HG03095 (cell line): ENCODE measurements around the gene TTLL10.
"Not testable (repeated sequence)": the region's sequence is repeated elsewhere in the genome, so short reads cannot be mapped to it uniquely, and the experiment has no call there.

Experiments used
- ATAC-seq: cut with Tn5 transposase; IDR thresholded peaks from one replicate; pipeline ENCODE4 v1.9.1; 2021; ENCODE audit warnings: moderate library complexity; ENCODE audit not compliant: unreplicated experiment

The TTLL10 gene

DNA sequence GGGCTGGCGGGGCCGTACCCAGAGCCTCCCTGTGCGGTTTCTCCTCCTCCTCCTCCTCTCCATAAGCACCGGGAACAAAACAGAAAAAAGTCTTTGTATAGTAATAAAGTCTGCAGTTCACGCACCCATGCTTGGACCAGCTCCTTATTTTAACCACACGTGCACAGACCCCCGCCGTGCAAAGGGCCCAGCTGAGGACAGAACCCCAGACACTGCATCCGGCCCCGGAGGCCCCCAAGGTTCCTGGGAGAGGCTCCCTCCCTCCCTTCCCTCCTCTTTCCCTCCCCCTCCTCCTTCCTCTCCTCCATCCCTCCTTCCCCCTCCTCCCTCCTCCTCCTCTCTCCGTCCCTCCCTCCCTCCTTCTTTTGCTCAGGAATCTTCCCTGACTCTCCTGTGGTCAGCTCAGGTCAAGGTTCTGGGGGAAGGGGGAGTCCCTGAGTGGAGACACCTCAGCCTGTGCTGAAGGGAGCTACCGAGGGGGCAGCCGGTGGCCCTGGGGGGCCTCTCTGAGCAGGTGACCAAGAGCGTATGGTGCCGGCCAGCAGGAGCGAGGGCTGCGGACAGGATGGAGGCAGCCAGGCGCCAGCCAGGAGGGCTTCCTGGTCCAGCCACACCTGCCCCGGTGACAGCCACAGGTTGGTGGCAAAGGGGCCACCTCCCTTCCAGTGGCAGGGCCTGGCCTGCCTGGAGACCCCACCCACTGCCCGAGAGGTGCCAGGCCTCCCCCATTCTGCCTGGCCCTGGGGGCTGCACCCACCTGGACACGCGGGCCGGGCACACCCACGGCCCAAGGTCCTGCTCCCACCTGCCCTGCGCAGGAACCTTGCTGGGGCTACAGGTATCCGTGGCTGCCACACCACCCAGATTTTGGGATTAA lies 3.2 kb upstream of the TTLL10 start:
- no peak for ATAC-seq

- no peak for ATAC-seq
Observed at GRCh38 chr1:1171161-1171545, 2.5 kb upstream of the TTLL10 start.

- ATAC-seq = no peak
Observed at GRCh38 chr1:1171546-1172340, 1.9 kb upstream of the TTLL10 start.

DNA sequence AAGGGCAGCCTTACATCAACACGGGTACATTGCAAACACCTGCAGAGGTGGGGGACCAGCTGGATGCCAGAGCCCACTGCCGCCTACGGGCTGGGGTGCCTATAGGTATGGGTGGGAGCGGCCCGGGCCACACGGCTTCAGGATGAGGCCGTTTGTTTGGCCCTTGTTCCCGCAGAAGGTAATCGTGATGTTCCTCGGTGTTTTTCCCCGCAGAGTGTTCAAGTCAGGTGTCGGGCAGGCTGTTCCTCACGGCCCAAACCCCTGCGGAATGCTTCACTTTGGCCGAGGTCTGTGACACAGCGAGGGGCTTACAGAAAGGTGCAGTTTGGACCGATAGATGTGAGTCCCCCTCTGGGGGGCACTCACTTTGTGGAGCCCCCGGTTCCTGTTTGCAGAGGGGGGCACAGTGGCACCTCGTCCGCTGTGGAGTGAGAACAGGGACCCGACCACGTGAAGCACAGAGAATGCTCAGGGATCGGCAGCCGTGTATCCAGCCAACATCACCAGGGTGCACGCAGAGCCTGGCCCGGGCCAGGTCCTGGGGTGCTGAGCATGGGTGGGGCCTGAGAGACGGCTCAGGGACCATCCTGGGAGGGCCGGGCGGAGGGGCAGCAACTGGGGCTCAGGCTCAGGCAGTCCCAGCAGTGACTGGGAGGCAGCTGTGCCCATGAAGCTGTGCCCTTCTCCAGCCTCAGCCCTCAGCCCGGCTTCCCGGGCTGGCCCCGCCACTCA lies 453 bp upstream of the TTLL10 start:
- no peak for ATAC-seq

GRCh38 chr1:1175221-1176062 lies 1.8 kb downstream of the TTLL10 start:
- ATAC-seq = no peak

- not testable (repeated sequence) for ATAC-seq
Observed at GRCh38 chr1:1176063-1176761, 2.5 kb downstream of the TTLL10 start.

GRCh38 chr1:1176931-1177330 lies 3.3 kb downstream of the TTLL10 start:
- ATAC-seq = no peak

- no peak for ATAC-seq
Observed at GRCh38 chr1:1177452-1178206, 3.9 kb downstream of the TTLL10 start.

- ATAC-seq = no peak
Observed at GRCh38 chr1:1178794-1179331, 5.2 kb downstream of the TTLL10 start.

DNA sequence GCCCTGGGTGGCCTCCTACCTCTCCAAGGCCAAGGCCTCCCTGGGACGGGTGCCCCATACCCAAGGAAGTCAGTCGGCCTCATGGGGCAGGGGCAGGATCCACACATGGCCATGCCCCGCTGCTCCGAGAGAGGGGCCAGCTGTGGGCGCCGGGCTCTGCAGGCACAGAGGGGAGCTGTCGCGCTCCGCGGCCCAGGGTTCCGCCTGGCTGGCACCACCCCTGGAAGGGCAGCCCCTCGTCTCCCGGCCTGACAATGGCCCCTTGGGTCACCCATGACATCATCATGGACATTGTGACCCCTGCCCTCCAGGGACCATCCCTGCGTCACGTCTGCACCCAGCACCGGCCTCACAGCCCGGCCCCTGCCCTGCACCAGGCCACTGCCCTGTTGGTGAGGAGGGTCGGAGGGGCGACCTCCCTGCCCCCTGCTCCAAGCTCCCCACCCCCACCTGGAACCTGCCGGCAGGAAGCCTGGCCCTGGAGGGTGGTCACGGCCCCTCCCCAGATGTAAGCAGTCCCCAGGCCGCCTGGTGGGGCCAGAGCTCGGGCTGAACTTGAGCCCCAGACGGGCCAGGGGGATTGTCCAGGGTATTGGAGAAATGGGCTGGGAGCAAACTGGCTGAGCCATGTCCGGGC lies 5.8 kb downstream of the TTLL10 start:
- no peak for ATAC-seq

DNA sequence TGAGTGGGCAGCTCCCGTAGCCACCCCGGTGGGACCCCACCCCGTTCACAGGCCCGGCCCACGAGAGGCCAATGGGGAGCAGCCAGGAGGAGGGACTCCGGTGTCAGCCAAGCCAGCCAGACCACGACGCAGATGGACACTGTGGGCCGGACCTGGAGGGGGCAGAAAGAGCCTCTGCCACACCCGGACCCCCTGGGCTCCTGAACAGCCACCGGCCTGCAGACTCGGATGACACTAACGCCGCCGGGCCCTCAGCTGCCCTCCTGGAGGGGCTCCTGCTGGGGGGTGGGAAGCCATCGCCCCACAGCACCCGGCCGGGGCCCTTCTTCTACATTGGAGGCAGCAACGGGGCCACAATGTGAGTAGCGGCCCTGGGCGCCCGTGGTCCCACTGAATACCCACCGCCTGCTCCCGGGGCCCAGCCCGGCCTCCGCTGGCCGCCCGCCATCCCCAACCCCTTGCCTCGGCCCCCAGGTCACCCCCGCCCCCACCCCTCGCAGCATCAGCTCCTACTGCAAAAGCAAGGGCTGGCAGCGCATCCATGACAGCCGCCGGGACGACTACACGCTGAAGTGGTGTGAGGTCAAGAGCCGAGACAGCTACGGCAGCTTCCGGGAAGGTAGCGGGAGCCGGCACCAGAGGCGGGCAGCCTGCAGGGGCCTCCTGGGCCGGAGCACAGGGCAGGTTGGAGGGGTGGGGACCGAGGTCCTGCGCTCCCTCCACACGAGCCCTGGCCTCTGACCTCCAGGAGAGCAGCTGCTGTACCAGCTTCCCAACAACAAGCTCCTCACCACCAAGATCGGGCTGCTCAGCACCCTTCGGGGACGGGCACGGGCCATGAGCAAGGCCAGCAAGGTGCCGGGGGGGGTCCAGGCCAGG lies 6.5 kb downstream of the TTLL10 start:
- ATAC-seq = no peak

GRCh38 chr1:1181129-1181937 lies 7.7 kb downstream of the TTLL10 start:
- ATAC-seq = no peak

DNA sequence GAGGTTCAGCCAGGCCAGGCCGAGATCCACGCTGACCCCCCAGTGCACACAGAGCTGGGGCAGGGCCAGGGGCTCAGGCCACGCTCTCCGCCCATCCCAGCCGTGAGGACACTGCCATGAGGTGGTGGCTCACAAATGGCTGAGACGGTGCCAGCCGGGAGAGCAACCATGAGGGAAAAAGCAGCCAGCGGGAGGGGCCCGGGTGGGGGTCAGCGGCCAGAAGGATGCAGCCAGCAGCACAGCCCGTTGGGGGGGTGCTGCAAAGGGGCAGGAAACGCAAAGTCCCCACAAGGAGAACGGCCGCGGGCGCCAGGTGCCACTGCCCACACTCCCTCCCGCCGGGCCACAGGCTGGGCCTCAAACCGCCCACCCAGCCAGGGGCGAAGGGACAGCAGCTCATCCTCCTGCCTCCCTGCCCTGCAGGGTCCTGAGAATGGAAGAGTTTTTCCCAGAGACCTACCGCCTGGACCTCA lies 8.3 kb downstream of the TTLL10 start:
- ATAC-seq = no peak

DNA sequence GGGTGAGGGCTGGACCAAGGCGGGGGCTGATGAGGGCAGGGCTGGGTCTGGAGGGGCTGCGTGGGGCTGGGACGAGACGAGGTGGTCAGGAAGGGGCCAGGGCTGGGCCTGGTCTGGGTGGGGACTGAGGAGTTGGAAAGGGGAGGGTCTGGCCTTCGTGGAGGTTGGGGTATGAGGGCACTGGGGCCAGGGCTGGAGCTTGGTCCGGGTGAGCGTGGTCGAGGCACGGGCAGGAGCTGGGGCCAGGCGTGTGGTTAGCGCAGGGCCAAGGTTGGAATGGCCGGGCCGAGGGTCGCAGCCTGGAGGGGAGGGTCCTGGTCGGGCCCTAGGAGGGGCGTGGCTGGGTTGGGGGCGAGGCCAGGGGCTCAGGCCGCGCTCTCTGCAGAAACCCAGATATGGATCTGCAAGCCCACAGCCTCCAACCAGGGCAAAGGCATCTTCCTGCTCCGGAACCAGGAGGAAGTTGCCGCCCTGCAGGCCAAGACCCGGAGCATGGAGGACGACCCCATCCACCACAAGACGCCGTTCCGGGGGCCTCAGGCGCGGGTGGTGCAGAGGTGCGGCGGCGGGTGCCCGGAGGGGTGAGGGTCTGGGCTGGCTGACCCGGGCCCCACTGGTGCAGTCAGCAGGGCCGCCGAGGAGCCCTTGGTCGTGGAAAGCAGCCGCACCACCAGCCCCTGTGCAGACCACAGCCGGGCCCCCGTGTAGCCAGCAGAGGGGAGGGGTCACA lies 9.0 kb downstream of the TTLL10 start:
- ATAC-seq = no peak

DNA sequence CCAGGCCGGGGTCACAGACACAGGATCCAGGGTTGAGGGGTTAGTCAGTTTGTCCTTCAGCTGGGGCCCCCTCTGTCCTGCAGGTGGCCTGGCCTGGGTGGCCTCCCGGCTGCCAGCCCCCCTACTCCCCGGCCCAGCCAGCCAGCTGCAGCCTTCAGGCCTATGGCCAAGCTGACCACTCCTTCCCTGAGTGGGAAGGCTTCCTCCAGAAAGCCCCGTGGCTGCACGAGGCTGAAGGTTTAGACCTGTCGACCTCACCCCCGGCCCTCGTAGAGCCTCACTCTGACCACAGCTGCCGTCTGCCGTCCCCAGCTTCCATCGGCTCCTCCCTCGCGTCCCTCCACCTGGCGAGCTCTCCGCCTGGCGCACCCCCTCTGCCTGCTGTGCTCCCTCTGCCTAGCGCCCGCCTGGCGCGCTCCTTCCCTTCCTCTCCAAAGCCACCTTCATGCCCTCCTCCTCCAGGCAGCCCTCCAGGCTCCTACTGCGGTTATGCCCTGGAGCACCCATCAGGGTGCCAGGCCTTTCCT lies 9.6 kb downstream of the TTLL10 start:
- no peak for ATAC-seq
